ENCODE measurements around the gene NASP.

DNA sequence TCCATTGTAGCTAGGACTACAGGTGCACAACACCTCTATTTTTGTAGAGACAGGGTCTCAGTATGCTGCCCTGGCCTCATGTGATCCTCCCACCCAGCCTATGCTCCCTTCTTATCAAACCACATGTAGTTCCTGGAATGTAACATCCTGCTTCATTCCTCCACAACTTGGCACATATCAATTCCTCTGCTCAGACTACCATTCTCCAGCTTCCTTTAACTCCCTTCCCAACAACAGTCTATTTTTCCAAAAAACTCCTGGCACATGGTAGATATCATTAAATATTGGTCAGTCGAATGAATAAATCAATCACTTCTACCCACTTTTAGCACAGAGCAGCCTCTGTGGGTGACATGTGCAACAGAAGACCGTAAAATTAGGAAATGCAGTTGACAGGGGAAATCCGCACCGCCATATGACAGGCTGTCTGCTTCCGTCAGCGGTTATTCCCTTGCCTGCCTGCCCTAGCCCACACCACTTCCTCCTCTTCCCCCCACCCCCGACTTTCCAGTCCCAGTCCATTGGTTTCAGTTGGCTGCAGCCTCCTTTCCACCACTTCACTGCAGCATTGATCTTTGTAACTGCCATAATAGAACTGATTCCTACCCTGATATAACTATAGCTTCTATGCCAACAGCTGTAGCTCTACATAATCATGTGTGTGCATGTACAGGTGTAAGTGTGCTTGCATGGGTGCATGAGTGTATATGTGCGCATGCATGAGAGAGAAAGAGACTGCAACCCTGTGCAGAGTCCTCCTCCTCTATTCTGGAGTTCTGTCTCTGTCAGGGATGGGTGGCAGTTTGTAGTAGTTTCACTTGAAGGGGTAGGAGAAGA, 40.0 kb upstream of the NASP start:
- TF ChIP-seq POLR2AphosphoS5 (IDR thresholded peaks at IDR 0.05; ENCODE audit: low read depth) (no peak), CTCF (conservative IDR thresholded peaks at IDR 0.05; ENCODE audit: low read depth in 2 of 2) (no peak), EZH2 (IDR thresholded peaks at IDR 0.05; ENCODE audit: low read depth, unreplicated experiment) (no peak), EZH2phosphoT487 (IDR thresholded peaks at IDR 0.05; ENCODE audit: unreplicated experiment) (no peak), CREB1 (CRISPR knock-in tag; IDR thresholded peaks at IDR 0.05; ENCODE audit: low read depth) (no peak), NANOG (IDR thresholded peaks at IDR 0.05; ENCODE audit: borderline replicate concordance) (no peak), ZNF462 (CRISPR knock-in tag; IDR thresholded peaks at IDR 0.05) (no peak), ZNF114 (CRISPR knock-in tag; IDR thresholded peaks at IDR 0.05) (no peak), STAT1 (IDR thresholded peaks at IDR 0.05; ENCODE audit: unreplicated experiment) (no peak)
- TF ChIP-seq, protein P1, sequence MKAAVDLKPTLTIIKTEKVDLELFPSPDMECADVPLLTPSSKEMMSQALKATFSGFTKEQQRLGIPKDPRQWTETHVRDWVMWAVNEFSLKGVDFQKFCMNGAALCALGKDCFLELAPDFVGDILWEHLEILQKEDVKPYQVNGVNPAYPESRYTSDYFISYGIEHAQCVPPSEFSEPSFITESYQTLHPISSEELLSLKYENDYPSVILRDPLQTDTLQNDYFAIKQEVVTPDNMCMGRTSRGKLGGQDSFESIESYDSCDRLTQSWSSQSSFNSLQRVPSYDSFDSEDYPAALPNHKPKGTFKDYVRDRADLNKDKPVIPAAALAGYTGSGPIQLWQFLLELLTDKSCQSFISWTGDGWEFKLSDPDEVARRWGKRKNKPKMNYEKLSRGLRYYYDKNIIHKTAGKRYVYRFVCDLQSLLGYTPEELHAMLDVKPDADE (IDR thresholded peaks at IDR 0.05): no peak
- TF ChIP-seq, protein P2, sequence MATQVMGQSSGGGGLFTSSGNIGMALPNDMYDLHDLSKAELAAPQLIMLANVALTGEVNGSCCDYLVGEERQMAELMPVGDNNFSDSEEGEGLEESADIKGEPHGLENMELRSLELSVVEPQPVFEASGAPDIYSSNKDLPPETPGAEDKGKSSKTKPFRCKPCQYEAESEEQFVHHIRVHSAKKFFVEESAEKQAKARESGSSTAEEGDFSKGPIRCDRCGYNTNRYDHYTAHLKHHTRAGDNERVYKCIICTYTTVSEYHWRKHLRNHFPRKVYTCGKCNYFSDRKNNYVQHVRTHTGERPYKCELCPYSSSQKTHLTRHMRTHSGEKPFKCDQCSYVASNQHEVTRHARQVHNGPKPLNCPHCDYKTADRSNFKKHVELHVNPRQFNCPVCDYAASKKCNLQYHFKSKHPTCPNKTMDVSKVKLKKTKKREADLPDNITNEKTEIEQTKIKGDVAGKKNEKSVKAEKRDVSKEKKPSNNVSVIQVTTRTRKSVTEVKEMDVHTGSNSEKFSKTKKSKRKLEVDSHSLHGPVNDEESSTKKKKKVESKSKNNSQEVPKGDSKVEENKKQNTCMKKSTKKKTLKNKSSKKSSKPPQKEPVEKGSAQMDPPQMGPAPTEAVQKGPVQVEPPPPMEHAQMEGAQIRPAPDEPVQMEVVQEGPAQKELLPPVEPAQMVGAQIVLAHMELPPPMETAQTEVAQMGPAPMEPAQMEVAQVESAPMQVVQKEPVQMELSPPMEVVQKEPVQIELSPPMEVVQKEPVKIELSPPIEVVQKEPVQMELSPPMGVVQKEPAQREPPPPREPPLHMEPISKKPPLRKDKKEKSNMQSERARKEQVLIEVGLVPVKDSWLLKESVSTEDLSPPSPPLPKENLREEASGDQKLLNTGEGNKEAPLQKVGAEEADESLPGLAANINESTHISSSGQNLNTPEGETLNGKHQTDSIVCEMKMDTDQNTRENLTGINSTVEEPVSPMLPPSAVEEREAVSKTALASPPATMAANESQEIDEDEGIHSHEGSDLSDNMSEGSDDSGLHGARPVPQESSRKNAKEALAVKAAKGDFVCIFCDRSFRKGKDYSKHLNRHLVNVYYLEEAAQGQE (IDR thresholded peaks at IDR 0.05; ENCODE audit: unreplicated experiment): no peak
